ENCODE data around the gene WLS.
"Not testable (repeated sequence)": the region's sequence is repeated elsewhere in the genome, so short reads cannot be mapped to it uniquely, and the experiment has no call there.

WLS gene

DNA sequence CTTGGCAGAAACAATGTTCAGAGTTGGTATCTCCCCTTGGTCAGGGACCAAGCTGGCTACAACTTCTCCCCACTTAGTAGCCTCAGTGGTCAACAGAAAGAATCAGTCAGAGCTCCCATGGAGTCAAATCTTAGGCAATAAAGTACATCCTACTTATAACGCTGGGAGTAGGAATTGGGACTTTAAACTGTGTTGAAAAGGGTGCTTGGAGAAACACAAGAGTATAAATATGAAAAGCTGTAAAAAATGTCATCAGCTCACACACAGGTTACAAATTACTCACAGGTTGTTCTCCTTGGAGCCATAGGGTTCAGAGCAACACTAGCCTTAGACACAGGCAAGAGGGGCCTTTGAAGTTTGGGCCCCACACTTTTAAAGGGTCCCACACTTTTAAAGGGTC is 67.4 kb downstream of the WLS start:
- no peak for DNase-seq (ENCODE audit: low read depth in 2 of 2)

DNA sequence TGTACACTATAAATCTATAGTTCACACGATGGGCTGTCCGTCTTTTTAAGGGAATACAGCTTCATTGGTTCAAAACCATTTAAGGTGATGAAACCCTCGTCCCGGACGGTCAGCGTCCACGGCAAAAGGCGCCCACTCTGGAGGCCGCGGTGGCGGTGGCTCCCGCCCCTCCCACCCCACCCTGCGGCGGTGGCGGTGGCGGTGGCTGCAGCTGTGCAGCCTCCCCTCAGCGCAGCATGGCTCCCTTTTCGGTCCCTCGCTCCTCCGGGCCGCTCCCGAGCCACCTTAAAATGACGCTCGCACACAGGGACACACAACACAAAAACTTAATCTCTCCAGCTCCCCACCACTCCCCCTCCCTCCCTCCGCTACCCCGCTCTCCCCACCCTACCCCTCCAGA is 69.1 kb downstream of the WLS start:
- DNase-seq (ENCODE audit: low read depth in 2 of 2) = no peak

DNA sequence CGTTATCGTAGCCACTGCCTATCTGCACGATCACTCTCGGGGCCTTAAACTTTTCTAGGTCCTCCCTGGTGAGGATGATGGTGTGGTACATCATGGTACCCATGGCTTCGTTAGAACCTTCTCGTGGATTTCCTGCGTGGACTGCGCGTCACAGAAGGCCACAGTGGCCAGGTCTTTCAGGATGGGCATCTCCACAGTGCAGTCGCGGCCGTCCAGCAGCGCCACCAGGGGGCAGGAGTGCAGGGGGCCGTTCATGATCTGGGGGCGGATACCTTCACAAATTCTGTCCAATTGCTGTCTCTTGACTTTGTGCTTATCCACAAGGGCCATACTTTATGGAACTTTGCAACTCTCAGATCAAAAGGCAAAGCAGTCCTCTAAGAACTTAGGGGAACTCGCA is 69.6 kb downstream of the WLS start:
- DNase-seq (ENCODE audit: low read depth in 2 of 2) = no peak

DNA sequence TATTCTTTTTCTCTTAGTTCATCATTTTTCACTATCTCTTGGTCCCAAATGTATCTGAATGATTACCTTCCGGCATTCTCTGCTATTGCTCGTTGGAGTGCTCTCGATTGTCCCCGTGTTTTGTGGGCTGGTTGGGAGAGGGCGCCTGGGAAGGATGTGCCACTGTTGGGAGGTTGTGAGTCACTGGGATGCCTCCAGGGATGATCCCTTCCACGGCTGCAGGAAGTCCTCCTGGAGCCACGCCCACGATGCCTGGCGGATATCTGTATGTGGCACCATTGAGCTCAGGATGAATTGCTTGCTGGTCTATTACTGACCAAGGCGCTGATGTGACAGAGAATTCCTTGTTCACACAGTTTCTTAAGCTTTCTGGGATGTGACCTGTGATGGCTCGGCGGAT is 70.7 kb downstream of the WLS start:
- DNase-seq (ENCODE audit: low read depth in 2 of 2) = not testable (repeated sequence)

DNA sequence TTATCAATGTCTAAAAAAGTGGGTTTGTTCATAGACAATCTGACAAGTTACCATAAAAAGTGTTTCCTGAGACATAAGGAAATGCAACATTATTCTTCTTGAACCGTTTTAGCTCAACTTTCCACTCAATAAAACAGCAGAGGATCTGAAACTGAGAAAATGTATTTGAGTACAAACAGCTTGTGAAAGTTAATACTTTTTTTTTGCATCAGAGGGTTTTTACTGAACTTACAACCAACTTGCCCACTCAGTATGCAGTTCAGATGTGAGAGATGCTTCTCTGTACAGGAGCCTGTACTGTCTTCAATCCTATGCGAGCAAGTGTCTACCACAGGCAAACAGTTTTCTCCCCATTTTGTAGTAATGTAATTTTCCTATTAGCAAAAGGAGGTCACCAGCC is 71.4 kb downstream of the WLS start:
- not testable (repeated sequence) for DNase-seq (ENCODE audit: low read depth in 2 of 2)

DNA sequence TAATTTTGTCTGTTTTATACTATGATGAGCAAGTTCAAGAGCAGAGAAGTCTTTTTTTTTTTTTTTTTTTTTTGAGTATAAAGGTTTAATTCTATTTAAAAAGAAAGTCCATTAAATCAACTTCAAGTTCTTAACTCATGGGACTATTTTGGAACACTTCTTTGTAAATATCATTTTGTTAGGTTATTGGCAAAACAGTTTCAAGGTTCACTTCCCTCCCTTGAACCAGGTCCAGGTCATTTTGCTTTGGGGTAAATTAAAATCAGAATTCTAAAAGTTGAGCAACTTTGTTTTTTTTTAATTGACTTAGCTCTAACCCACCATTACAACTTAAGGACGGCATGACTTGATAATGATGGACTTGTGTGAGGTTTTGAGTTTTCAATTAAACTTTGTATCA is 72.3 kb downstream of the WLS start:
- no peak for DNase-seq (ENCODE audit: low read depth in 2 of 2)

DNA sequence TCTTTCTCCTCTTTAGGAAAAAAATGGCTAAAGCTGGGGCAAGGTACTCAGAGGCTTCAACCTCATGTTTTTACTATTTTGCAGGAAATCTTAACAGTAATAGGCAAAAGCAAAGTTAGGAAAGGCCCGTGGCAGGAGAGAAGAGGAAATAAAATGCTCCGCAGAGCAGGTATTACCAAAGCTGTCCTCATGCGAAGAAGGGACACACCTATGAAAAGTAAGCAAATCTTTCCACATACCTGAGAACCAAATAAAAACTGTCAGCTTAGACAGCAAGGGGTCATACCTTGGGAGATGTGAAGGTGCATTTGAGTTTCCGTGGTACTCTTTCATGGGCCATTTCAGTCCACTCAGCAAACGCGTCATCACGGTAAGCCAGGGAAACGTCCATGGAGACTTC is 73.5 kb downstream of the WLS start:
- DNase-seq (ENCODE audit: low read depth in 2 of 2) = no peak

DNA sequence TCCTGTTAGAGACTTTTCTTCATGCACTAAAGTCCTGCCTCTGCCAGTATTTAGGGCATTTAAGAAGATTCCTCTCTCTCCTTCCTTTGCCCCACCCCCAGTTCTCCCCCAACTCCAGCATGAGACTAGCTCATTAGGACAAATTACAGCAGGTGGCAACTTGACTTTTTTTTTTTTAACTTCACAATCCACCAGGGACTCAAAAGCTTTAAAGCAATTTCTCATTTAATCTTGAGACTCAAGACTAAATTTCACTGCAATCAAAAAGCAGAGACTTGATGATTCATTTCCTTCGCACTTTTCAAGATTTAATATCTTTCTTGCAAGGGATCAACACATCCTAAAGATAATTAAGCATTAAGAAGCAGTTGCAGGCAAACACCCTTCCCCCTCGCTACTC is 74.9 kb downstream of the WLS start:
- DNase-seq (ENCODE audit: low read depth in 2 of 2) = no peak

DNA sequence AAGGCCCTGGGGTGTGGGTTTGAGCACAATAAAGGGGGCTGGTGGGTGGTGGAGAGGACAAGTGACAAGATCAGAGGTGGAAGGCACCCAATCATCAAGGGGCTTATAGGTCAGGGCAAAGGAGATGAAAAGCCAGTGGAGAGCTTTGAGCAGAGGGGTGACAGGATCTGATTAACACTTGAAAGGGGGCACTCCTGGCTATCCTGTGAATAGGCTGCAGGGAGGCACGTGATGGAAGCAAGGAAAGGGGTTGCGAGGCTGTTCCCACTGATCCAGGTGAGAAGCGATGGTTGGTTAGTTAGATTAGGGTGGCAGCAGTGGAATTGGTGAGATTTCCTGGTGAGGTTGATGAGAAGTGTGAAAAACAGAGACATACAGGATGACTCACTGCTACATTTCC is 80.6 kb downstream of the WLS start:
- no peak for DNase-seq (ENCODE audit: low read depth in 2 of 2)

DNA sequence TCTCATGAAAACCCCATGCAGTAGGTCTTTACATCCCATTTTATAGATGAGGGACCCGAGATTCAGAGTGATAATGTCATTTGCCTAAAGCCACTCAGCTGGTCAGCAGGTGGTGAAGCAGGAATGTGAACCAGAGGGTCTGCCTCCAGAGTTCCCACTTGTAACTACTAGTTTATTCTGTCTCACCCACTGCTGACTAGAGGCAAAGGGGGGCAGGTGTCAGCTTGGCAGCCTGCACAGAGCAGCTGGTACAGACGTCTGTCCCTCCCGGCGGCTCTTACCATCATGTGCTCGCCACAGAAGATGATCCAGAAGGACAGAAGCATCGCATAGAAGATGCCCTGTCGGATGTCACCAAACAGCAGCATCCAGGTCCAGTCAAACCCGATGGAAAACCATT is 82.4 kb downstream of the WLS start:
- no peak for DNase-seq (ENCODE audit: low read depth in 2 of 2)

DNA sequence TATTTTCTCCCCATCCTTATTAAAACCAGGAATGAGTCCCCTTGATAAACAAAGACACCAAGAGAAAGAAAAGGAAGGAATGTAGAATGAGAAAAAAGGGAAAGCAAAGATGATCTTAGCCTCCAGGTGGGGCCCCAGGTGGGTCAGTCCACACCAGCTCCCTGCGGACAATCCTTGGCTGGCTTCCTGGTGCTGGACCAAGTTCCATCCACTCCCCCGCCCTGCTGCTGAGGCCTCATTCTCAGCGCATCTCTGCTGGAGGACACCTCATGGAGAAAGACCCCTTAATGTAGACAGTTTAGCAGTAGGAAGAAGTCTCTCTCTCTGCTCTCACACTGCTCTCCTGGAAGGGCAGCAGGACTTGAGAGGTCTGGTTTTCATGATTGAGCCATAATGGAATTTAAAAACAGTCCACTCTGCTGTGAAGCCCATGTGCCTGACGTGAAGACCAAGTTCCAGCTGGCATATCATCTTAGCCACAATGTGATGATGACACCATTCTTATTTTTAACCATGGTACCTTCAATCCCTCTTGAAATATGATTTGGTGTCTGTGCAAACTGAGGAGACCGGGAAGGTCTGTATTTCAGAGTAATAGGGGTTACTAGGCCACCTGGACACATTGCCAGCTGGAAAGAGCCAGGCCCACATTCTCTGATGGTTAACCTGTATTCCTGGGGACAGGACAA is 83.1 kb downstream of the WLS start:
- DNase-seq (ENCODE audit: low read depth in 2 of 2) = no peak

DNA sequence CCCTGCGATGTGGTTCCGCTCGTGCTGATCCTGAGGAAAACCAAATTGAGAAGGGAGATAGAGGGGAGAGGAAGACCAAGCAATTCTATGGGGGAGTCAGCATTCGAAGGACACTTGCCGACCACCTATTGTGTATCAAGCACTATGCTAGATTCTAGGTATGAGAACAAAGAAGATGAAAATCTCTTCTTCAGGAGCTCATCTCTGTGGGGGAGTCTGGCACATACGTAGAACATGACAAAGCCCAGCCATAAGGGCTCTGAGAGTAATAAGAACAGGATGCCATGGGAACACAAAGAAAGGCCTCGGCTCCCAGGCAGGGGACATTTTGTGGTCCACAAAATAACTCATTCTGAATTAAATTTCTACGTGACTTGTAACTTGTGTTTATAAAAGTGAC is 83.7 kb downstream of the WLS start:
- no peak for DNase-seq (ENCODE audit: low read depth in 2 of 2)

DNA sequence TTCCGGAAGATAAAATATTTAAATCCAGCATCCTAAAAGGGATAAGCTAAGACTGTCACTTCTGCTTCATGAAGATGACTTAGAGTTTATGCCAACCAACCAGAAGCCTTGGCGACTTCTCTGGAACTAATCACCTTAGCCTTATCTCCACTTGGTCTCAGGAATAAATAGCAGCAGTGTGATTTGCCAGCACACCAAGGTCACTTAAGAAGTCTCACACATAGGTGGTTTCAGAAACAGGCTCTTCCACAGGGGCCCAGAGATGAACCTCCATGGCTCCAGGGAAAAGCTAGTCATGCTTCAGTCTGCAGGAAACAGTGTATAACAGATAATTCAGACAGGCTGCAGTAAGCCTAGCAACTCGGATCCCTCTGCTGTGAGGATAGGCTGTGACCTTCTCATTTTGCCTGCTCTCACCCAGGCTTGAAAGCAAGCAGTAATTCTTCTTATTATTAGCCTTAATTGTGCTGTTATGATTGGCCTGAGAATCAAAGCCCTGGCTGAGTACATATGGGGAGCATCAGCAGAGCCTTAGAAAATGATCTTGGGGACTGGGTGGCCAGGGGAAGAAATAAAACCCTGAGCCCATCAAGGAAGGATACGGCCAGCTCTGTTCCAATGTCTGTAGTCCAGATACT is 84.7 kb downstream of the WLS start:
- no peak for DNase-seq (ENCODE audit: low read depth in 2 of 2)

DNA sequence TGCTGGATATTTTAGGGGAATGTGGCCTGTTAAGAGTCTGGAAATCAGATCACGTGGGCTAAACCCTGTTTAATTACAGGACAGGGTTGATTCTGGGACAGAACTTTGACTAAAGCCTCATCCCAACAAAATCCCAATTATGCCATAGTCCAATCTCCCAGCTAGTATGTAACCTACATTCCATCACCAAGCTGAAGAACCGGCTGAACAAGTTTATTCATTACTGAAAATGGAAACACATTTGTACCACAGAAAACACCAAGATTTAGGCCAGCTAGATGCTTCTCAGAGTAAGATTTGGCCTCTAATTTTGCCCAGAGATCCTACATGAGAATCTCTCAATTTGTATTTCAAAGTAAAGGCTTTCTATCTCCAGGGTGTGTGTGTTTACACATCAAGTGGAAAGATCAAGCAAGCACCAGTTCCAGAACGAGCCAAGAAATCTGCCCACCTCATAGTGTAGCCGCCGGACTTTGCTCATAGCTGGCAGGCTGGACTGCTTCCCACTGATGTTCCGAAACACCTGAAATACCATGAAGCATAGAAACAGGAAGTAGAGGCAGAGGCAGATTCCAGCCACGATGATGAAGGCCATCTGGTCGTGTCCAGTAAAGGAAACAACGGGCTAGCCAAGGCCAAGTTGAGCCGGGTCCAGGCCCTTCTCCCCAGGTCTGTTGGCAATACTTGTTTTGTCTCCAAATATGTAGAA is 86.8 kb downstream of the WLS start:
- no peak for DNase-seq (ENCODE audit: low read depth in 2 of 2)

DNA sequence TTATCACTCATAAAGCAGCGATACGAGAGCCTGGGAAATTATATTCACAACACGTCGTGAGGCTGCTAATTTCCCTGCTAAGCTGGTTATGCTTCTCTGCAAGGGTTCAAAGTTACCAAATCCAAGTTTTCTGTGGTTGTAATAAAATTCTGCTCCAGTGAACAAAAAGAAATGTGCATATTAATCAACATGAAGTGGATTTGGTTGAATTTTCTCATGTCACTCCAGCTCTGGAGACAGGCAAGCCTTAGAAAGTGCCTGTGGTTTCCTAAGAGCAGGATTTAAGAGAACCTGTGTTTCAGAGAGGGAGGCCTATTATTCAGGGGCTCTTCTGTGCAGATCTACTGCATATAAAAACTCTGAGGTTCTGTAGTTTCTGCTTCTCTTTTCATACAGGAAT is 87.5 kb downstream of the WLS start:
- no peak for DNase-seq (ENCODE audit: low read depth in 2 of 2)

DNA sequence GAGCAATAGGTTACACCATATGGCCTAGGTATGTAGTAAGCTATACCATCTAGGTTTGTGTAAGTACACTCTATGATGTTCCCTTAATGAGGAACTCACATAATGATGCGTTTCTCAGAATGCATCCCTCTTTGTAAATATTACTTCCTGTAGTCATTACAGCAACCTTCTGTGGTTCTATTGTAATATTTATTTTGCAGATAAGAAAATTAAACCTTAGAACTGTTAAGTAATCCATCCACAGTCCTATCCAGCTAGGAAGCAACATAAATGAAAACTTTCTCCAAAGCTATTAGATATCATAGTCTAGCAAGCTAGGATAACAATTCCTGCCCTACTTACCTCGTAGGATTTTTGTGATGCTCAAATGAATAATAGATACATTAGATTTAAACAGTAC is 88.7 kb downstream of the WLS start:
- no peak for DNase-seq (ENCODE audit: low read depth in 2 of 2)

DNA sequence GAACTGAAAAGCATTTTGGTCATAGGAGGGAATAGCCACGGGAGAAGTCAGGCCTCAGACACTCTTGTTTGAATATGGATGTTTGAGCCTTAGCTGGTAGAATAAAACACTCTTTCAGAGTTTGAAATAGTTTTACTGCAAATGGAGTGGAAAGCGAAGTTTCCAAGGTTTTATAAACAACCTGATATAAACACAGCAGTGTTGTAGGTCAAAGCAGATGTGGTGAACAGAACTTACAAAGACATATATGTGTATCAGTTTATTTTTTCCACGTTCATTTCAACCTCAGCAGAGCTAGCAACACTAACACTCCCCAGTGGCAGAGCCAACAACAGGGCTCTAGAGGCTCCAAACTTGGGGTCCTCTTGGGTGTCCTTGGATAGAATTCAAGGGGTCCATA is 89.9 kb downstream of the WLS start:
- DNase-seq (ENCODE audit: low read depth in 2 of 2) = no peak

DNA sequence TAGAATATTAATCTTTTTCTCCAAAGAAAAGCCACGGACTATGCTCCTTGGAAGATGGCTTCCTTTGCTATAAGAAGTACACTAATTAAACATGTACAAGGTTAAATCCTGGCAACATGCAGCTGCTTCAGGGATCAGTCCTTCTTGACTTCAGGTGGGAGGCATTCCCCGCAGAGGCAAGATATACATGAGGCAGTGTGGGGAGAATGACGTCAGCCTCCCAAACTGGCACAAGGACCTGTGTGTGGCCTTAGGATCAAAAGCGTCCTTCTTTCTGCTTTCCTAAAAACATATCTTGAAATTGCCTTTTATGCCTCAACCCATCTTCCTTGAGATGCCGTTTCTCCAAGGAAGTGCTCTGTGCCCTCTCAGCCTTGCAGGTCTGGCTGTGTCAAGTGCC is 90.3 kb downstream of the WLS start:
- DNase-seq (ENCODE audit: low read depth in 2 of 2) = no peak

DNA sequence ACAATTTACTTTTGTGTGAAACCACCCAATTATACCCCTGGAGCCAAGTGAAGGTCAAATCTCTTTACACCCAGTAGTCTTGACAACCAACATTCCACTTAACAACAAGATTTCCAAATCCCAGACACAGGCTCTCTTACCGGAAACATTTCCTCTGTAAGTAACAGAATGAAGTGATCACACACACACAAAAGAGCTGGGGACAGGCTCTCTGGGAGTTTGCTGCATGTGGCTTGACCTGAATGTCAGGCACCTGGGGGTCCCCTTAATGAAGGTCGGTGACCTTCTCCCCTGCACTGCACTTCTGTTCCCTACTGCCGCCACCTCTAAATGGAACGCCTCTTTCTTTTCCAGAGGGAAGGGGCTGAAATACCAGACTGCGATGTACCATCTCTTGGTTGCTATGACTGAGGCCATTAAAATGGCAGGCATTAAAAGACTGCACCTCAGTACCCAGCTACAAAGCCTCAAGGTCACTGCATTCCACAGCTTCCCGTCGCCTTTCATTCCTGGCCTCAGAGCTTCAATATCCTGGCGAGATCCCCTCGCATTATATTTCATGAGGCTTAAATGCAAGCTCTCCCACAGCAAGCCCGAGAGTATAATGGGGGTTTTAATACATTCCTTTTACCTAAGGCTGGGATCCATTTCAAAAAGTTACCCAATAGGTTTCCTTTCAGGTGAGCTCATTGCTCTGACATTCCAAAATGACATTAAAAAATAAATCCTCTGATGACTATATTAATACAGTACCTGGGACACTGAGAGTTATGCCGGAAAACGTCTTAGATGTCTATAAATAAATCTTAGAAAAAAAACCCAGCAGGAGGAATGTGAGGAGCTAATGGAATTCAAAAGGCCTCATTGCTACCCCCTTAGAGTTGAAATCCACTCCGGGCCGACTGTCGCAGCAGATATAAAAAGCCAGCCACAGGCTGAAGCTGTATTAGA is 91.0 kb downstream of the WLS start:
- DNase-seq (ENCODE audit: low read depth in 2 of 2) = no peak

DNA sequence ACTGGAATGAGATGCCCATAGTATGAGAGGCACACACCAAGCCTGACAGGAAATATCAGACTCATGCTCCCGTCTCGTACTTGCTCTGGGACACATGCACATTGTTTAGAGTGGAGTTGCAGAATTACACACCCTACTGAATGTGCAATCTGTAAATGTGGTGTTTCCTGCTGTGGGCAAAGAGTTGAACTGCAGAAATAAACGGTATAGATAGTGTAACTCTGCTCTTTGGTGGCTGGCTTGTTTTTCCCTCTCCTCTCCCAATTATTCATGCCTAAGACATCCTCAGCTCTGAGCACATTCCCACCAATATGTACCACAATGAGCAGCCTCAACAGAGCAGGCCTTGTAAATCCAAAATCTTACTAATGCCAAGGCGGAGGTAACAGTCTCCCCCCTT is 91.8 kb downstream of the WLS start:
- DNase-seq (ENCODE audit: low read depth in 2 of 2) = no peak

DNA sequence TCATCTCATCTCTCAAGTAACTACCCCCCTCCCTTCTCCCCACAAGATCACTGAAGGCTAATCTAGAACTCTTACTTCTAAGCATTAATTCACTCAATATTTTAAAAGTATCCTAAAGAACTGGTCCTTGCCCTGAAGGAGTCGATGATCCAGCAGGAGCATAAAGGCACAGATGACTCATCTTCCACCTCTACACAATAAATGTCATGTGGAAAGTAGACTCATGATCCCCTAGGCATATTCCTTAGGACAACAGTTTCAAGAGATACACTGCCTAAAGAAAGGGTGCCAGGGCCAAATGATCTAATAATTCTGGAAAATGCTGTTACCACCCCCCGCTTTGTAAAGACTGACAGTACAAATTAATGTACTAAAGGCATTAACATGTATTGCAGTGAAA is 96.1 kb downstream of the WLS start:
- DNase-seq (ENCODE audit: low read depth in 2 of 2) = no peak

DNA sequence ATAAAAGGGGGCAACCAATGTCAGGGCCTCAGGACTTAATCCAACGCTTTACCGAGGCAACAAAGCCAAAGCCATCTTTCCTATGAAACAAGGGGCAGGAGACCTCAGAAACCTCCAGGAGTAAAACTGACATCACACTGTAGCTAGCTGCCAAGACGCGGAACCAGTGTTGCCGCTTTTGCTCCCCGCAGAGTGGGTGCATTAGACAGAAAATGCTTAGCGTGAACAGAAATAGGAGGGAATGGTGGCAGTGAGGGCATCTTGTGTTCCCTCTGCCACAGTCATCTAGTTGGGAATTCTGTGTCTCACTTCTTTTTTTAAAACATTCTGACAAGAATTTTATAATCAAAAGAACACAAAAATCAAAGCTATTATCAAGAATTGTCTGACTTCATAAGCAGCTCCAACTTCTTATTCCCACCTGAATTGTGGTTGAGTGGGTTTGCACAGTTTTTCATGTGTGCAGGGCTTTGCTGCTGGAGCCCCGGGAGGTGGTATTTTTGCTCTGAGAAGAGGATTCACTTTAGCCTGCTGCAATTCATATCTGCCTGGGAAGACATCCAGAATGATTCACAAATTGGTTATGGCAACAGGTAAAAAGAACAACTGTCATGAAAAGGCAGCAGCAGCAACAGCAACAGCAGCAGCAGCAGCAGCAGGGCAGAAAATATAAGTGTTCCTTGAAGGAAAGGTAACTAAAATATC is 99.7 kb downstream of the WLS start:
- no peak for DNase-seq (ENCODE audit: low read depth in 2 of 2)
